Fibroblast of the conjunctiva (primary cell): ENCODE measurements around the gene STAT4.
"Not testable (repeated sequence)": the region's sequence is repeated elsewhere in the genome, so short reads cannot be mapped to it uniquely, and the experiment has no call there.

Experiments
- DNase-seq: peaks from one replicate; pipeline ENCODE4 v3.0.0-alpha.2; 2010; ENCODE audit warnings: low read depth

STAT4 gene

DNA sequence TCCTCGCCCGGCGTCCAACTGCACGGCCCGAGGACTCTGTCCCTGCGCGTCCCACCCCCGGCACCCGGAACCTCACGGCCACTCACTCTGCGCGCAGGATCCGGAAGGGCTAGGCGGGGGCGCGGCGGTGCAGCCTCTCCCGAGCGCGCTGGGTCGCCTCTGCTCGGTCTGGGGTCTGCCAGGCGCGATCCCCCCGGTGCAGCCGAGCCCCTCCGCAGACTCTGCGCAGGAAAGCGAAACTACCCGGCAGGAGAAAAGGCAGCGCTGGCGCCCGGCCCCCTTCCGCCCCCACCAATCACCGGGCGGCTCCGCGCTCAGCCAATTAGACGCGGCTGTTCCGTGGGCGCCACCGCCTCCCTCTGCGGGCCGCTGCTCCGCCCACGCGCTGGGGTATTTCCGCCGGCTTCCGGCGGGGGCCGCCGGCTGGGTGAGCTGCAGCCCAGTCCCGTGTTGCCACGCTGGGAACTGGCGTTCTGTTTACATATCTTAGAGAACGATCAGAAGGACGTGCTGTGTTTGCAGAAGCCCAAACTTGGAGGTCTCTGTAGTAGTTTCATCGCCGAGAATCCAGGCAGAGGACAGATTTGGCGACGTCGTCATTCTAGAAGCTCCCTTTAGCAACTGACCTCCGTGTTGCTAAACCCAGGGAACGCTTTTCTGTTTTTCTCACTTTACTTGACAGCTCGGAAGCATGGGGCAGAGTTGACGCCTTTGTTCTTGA, 136.7 kb downstream of the STAT4 start, which contains the start of gene STAT1:
Gene STAT1 (minus strand): TSS at position 240 of the 721 bp plus-strand sequence. CDS start 4,168 bp downstream, outside the sequence.
- peak; percentile 75 for DNase-seq

DNA sequence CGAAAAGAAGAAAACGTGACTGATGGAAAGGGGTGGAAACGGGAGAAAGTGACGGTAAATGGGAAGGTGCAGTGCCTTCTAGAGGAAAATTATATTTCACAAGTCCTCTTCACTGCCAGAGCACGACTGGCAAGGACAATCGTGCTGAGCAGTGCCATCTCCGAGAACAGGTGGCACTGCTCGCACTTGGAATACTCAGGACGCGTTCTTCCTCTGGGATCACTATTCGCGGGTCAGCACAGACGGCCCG, 137.2 kb downstream of the STAT4 start:
- DNase-seq = no peak

DNA sequence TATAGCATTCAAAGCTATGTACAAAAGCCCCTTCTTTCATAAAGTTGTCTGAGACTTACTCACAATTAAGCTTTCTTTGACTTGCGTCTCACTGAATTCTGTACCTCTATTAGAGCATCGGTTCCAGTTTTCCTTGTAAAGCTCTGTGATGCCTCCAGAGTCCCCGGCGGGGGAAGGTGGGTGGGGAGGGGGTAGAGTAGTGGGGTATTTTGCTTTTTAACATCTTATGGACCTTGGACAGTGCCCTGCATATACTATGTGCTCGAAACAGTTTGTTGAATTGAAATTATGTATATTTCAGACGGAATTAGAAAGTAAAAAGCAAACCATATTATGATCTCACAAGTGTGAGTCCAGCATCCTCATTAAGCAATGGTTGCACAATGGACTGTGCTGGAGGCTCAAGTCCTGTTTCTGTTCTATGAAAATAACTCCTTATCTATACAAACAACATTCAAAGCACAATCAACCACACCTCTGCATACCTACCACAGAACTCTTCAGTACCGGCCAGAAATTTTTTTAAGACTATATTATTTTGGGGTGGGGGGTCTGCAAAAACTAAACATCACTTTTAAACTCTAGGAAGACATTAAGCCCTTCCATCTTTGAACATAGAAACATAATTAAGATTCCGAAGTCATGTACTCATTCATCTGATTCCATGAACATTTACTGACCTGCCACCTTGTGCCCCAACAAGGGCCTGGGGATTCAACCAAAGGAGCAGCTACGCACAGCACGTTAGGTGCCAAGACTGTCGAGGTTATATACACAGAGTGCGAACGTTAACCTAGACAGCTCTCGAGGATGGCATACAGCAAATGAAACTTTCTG, 137.7 kb downstream of the STAT4 start:
- DNase-seq = no peak

DNA sequence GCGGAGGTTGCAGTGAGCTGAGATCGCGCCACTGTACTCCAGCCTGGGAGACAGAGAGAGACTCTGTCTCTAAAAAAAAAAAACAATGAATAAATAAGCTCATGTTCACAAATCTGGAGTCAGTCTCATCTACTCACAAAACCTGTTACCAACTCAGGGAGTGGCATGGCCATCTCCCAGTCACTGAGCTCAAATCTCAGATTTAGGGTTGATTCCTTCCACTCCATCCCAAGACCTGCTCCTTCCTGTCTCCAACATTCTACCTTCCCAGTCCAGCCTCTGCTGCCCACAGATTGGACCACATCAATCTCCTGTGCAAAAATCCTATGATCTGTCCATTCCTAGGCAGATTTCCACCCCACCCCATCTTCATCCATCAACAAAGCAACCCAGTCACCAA, 138.4 kb downstream of the STAT4 start:
- DNase-seq = no peak

DNA sequence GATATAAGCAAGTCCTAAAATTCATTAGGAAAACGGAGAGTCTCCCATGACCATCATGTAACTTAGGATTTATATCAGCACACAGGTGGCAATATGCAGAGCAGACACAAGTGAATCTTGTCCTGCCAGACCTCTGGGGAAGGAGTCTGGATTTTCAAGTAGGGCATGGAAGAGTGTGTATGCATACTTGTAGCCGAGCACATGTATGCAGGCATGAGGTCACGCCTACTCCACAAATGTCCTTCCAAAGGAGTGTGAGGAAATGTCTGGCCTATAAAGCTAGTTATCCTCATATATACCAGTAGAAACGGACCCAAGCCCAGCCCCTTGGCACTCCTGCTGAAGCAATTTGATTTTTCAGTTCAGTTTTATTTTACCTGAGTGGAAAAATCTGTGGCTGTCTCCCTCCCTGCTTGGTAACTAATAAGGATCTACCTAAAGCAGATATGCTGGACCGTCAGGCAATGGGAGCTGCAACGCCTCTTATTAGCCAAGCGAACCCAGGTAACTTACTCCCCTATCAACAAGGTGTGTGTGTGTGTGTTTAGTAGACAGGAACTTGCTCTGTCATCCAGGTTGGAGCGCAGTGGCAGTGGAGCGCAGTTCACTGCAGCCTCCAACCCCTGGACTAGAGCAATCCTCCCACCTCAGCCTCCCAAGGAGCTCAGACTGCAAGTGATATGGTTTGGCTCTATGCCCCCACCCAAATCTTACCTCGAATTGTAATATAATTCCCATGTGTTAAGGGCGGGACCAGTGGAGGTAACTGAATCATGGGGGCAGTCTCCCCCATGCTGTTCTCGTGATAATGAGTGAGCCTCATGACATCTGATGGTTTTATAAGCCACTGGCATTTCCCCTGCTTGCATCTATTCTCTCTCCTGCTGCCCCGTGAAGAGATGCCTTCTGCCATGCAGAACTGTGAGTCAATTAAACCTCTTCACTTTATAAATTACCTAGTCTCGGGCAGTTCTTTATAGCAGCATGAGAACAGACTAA, 139.6 kb downstream of the STAT4 start:
- DNase-seq = no peak

DNA sequence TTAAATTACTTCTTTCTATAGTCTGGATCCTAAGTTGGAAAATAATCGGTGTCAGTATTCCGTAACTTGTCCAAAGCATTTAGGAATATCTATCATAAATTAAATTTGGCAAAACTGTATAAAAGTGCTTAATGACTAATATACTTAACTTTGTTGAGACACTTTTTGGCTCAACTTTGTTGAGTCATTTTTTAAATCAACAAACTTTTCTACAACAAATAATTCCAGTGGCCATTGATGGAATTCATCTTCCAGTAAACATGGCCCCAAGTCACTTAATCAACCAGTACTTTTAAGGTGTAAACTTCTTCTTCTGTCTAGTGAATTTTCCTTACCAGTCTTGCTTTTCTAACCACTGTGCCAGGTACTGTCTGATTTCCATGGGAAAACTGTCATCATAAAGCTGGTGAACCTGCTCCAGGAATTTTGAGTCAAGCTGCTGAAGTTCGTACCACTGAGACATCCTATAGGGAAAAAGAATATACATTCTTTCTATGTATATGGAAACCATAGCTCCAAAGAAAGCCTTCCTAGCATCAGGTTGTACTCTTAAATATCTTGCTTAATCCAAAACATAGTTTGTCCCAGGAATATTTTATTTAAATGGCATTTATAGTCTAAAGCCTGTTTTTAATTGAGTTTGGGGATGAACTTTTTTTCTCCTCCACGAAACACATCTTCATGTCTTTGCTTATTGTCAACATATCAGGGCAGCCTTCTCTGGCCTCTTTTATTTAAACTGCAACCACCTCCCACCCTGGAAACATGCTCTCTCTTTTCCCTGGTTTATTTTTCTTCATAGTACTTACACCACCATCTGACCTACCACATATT, 141.0 kb downstream of the STAT4 start:
- no peak for DNase-seq

DNA sequence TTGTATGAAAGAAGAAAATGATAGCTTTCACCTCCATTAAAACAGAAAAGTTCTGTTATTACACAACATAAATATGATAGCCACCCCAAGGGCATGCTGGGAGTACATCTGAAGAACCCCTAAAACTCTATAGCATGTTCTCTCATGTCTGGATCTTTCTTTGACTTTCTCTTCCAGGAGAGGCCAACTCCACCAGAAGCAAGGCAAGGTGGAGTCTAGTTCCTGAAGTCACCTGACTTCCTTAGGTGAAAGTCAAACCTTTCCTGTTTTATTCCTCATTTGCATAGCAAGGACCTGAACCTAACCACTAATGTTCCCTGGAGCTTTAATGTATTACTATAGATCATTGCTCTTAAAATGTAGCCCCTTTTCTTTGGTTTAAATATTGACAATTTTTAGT, 142.5 kb downstream of the STAT4 start:
- no peak for DNase-seq

DNA sequence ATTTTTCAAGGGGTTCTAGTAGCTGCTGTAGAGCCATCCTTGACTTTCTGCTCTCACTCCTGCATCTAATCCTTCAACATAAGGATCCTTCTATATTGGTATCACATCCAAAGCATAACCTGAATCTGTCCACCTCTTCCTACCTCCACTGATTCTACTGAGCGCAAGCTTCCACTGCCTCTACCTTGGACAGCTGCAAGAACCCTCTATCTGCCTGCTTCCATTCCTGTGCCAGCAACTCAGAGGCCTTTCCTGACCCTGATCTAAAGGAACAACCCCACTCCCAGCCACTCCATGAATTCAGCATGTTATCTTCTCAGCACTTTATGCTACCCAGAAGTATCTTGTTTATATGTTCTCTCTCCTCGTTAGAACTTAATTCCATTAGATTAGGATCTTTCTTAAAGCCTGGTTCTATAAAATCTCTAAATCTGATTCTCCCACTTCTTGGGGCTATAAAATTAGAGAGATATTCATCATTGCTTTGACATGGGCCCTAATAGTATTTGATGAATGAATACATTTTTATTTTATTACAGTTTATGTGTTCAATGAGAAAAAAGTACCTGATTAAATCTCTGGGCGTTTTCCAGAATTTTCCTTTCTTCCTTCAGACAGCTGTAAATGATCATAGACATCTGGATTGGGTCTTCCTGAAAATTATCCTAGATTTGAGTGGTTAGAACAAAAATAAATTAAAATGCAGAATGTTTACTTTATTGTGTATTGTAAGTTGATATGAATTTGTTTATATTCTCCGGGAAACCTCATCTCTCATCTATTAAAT, 143.6 kb downstream of the STAT4 start:
- no peak for DNase-seq

DNA sequence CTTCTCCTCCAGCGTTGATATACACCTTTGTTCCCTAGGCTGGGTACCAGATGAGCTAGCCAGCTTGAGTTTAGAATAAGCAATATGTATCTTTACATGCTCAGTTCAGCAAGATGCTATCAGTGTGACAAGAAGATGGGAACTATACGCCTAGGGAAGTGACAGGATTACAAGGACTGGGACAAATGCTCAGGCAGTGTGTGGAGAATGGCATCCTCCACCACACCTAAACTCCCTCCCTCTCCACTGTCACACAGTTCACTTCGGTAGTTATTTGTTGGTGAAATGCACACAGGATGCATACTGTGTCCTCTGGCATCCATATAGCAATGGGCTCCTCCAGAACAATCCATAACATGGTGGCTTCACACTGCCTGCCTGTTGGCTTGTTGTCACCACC, 144.5 kb downstream of the STAT4 start:
- no peak for DNase-seq

DNA sequence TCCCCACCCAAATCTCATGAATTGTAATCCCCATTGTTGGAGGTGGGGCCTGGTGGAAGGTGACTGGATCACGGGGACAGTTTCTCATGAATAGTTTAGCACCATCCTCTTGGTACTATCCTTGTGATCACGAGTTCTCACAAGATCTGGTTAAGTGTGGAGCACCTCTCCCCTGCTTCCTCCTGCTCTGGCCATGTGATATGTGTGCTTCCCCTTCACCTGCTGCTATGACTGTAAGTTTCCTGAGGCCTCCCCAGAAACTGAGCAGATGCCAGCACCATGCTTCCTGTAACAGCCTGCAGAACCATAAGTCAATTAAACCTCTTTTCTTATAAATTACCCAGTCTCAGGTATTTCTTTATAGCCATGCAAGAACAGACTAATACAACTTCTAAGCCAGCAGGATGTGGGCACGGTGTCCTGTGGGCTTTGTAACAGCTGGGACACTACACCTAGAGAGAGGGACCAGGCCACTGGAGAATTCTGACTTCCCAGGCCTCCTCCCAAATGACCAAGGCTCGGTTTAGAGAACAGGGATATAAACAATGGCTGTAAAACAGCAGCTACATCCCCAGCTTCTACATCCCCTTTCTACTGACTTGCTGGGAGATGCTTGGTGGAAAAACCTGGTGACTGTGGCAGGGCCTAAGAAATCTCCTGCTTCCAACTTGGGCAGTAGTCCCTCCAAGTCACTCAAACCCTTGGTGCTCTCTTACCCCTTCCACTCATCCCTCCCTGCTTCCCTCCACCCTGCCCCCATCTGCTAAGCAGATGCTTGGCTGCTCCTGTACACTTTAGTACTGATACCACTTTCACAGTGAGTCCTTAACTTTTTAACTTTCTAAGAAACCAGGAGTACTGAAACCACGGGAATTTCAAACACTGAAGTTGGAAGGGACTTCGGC, 147.1 kb downstream of the STAT4 start:
- no peak for DNase-seq

DNA sequence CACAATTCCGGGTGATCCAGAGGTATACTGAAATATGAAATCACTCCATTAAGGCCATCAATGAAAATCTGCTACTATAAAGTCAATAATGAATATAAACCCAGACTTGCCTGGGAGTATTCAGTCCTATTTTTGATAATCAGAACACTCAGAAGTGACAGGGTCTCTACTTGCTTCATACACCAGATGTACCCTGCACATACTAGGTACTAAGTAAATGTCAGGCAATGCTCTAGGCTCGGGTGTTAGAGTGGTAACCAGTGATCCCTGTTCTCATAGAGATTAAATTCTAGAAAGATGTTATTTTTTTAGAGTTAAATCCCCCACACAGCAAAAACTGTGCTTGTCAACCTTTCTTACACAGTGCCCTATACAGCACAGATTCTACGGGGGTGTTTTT, 149.2 kb downstream of the STAT4 start:
- DNase-seq = no peak

DNA sequence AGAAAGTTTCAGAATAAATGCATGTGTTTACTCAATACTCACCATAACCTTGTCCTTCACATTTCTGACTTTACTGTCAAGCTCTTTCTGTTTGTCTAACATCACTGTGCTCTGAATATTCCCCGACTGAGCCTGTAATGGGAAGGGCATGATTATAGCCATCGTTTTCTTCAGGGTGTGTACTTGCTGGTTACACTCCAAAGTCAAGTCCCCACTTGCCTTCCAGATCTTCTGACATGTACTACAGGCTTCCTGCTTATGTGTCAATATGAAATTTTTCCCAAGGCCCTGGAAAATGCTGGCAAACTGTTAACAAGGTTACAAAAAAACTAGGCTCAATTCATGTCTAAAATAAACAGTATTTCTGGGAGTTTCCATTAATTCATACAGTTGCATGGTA, 149.8 kb downstream of the STAT4 start:
- no peak for DNase-seq

DNA sequence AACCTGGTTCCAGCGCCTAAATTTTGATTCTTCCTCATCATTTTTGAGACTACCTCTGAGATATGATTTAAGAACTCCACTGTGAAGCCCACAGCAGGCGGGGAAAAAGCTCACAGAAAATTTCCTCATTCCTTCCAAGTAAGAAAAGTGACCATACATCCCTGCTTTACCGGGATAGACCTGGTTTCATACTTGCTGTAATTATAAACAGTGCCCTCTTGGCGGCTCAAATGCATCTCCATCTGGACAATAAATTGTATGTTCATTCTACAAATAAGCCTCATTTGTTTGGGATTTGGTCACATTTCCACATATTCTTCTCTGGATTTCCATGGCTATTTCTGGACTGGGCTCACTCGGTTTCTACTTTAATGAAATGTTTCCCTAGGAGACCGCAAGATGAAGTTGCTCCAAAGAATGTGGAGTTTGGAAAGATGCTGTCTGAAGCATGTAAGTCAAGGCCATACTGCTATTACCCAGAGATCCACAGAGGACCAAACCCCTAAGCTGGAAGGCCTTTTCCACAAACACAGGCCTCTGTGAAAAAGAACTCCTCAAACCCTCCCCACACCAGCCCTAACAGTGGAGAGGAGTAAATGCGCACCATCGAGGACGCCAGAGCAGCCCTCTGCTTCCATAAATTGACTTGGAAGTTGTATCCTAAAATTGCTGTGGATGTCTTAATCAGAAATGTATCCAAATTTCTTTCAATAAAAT, 150.7 kb downstream of the STAT4 start:
- DNase-seq = no peak

DNA sequence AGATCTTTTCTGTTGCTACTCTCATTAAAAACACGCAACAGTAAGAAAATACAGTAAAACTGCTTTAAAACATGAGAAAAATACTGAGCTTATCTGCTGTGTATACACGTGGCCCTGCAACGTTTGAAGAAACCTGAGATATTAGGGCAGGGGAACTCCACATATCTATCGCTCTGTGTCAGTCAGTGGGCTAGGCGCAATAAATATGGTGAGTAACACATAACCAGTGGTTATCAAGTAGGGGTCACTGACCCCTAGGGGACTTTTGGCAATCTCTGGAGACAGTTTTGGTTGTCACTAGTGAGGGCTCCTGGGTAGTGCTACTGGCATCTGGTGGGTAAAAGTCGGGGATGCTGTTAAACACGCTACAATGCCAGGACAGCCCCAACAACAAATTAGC, 151.7 kb downstream of the STAT4 start:
- DNase-seq = no peak

DNA sequence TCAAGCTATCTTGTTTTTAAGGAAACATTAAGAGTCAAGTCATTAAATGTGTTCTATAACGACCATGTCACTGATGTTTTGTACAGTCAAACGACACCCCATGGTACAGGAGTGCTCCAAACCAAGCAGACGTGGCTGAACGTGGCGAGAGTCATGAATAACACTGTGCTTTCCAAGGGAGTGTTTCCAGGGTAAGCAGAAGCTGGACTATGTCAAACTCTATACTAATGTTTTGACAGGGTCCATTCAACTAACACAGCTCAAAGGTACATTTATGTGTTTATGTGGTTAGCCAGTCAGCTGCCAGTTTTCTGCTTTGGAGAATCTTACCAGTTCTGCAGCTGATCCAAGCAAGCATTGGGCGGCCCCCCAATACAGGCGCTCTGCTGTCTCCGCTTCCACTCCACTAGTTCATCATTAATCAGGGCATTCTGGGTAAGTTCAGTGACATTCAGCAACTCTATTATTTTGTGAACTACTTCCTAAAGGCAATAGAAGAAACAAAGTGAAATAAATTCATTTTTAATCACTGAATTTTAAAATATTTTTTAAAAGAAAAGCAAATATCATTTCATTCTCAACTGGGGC, 153.2 kb downstream of the STAT4 start:
- no peak for DNase-seq

DNA sequence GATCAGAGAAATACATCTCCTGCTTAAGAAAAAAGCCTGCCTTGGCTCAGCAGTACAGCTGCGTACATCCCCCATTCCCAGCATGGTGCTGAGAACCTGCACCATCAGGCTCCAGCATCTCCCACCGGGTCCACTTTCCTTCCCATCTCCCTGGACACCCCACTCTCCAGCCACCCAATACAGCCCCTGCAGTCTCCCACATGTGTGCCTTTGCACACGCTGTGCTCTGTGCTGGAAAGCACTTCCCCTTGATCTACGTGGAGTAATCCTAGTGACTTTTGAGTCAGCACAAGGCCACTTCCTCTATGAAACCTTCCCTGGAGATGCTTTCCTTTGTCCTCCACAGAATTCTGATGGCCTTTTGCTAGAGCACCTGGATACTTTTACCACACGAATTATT, 153.8 kb downstream of the STAT4 start:
- DNase-seq = no peak

DNA sequence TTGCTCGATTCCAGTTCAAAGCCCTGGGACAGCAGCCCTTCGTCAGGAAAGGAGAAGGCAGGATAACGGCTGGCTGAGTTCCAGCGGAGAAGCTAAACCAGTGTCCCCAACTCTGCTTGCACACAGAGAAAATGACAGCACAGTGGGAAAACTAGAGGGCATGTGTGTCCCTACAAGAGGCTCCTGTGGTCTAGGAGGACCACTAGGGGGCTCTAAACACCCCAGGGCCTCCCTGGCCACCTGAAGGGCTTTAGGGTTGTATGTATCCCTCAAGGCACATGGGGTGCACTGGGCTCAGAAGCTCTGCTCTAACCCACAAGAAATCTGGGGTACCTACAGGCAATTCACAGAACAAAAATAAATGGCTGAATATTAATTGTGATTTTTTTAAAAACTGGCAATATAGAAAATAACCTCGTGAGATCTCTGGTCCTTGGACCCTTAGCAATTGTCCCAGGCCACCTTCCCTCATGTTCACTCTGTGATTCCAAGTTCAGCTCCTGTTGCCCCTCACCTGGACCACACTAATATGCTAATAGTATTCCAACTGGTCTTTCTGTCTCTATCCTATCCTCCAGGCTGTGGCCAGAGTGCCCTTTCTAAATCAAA, 154.4 kb downstream of the STAT4 start:
- DNase-seq = no peak

DNA sequence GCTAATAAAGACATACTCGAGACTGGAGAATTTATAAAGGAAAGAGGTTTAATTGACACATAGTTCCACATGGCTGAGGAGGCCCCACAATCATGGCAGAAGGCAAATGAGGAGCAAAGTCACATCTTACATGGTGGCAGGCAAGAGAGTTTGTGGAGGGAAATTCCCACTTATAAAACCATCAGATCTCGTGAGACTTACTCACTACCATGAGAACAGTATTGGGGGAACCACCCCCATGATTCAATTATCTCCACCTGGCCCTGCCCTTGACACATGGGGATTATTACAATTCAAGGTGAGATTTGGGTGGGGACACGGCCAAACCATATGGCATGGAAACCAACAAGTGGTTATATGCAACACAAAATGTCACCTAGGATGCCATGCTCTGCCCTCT, 155.5 kb downstream of the STAT4 start:
- not testable (repeated sequence) for DNase-seq
